HepG2 (cell line): ENCODE data around the gene CAPN8. TPM values are rescaled to one million over a fixed set of nuclear protein-coding genes. Genes with fewer than 3 reads are reported as not detected.

Experiments
- ATAC-seq: fragments of 200-7000 bp; cut with Tn5 transposase; 3 replicates; pipeline ENCODE4 v1.9.1; 2020; ENCODE audit warnings: mild to moderate bottlenecking, moderate library complexity
- BruUV-seq: library from RNA; stranded (reverse); fragments of 400-500 nt; replicated peaks from 2 replicates; lab custom pipeline; 2021; lab: Mats Ljungman, UMichigan
- CTCF ChIA-PET: fragments of 300-600 bp; formaldehyde crosslinking; extraction: SDS; loops from one replicate; lab custom pipeline; 2021; ENCODE audit warnings: low total read pairs, inconsistent platforms, low intra/inter-chr PET ratio; lab: Yijun Ruan, JAX
- POLR2A ChIA-PET: fragments of 350-600 bp; sonication (Branson Sonifier 250); formaldehyde crosslinking; loops from one replicate; lab custom pipeline; 2020; ENCODE audit warnings: antibody characterized with exemption, inconsistent platforms; lab: Yijun Ruan, JAX
- DNase-seq: peaks from one replicate; pipeline ENCODE4 v3.0.0-alpha.2; 2015; ENCODE audit warnings: low spot score
- FAIRE-seq: peaks from 3 replicates; lab custom pipeline; 2011; peaks lifted over from hg19 to GRCh38; lab: Jason Lieb, UNC
- H2AFZ ChIP-seq: one replicate; pipeline ENCODE4 v1.6.1; 2011; ENCODE audit warnings: low read length, inconsistent platforms
- H3K27ac ChIP-seq: fragments of 300-600 bp; 3 replicates; pipeline ENCODE4 v1.8.0; 2011; ENCODE audit warnings: mixed run types, mild to moderate bottlenecking, mixed read lengths, low read length, inconsistent platforms; ENCODE audit not compliant: insufficient read depth; ENCODE audit errors: extremely low read length
- H3K27me3 ChIP-seq, 2 experiments: fragments of 200-600 bp in 1 of 2; 2 replicates in 1 of 2; 3 replicates in 1 of 2; pipeline versions ENCODE4 v1.6.0 to v1.8.0; 2011; ENCODE audit warnings: low read length in 2 of 2, mild to moderate bottlenecking in 2 of 2, moderate library complexity in 2 of 2, inconsistent platforms in 1 of 2; ENCODE audit not compliant: insufficient read depth in 2 of 2, control insufficient read depth in 1 of 2
- H3K36me3 ChIP-seq, 2 experiments: fragments of 200-600 bp in 1 of 2; replicated peaks in 1 of 2; 2 replicates in 1 of 2; 3 replicates in 1 of 2; pipeline versions ENCODE4 v1.5.1 to v1.8.0; 2011; ENCODE audit warnings: low read length in 2 of 2, inconsistent platforms in 1 of 2; ENCODE audit not compliant: insufficient read depth in 2 of 2, control insufficient read depth in 1 of 2
- H3K4me1 ChIP-seq: 2 replicates; pipeline ENCODE4 v1.5.1; 2012; ENCODE audit warnings: low read length, inconsistent platforms; ENCODE audit not compliant: insufficient read depth
- H3K4me2 ChIP-seq: 2 replicates; pipeline ENCODE4 v1.6.0; 2011; ENCODE audit warnings: low read depth, low read length, inconsistent platforms
- H3K4me3 ChIP-seq, 3 experiments: fragments of 200-600 bp in 1 of 3; sonication (generic), shearing (Covaris generic) in 1 of 3; replicated peaks in 1 of 3; 2 replicates each; pipeline ENCODE4 v1.5.1; 2011 to 2016; ENCODE audit warnings: low read length in 3 of 3, inconsistent platforms in 2 of 3, low read depth in 2 of 3, mild to moderate bottlenecking in 2 of 3, control low read depth in 1 of 3, mixed read lengths in 1 of 3; ENCODE audit not compliant: insufficient read depth in 1 of 3
- H3K79me2 ChIP-seq: one replicate; pipeline ENCODE4 v1.6.1; 2011; ENCODE audit warnings: low read length, inconsistent platforms; ENCODE audit not compliant: insufficient read depth
- H3K9ac ChIP-seq: 2 replicates; pipeline ENCODE4 v1.6.0; 2011; ENCODE audit warnings: mild to moderate bottlenecking, low read depth, low read length, inconsistent platforms; ENCODE audit not compliant: insufficient read depth
- H3K9me3 ChIP-seq: 2 replicates; pipeline ENCODE4 v1.5.1; 2012; ENCODE audit warnings: mild to moderate bottlenecking, low read length
- H4K20me1 ChIP-seq: 2 replicates; pipeline ENCODE4 v1.6.0; 2011; ENCODE audit warnings: inconsistent platforms, mild to moderate bottlenecking, low read length, moderate library complexity; ENCODE audit not compliant: insufficient read depth
- HNRNPUL1 ChIP-seq: fragments of 200-400 bp; formaldehyde crosslinking; IDR thresholded peaks from 2 replicates; pipeline ENCODE4 v1.6.1; 2017; ENCODE audit warnings: low read depth, mild to moderate bottlenecking, low read length, moderate library complexity
- KAT8 ChIP-seq: IDR thresholded peaks from 2 replicates; pipeline ENCODE4 v1.6.1; 2016; ENCODE audit warnings: missing genetic modification reagents, missing compliant biosample characterization
- ONECUT2 ChIP-seq: sonication (generic); formaldehyde crosslinking; IDR thresholded peaks from 2 replicates; pipeline ENCODE4 v1.4.0; 2020; ENCODE audit warnings: missing genetic modification reagents
- SMYD3 ChIP-seq: sonication (generic); formaldehyde crosslinking; IDR thresholded peaks from 2 replicates; pipeline ENCODE4 v1.8.1; 2023; ENCODE audit warnings: mild to moderate bottlenecking, missing genetic modification reagents
- ZBTB8A ChIP-seq: sonication (generic); formaldehyde crosslinking; IDR thresholded peaks from 2 replicates; pipeline ENCODE4 v1.4.0; 2020; ENCODE audit warnings: mild to moderate bottlenecking, low read depth, missing genetic modification reagents, borderline replicate concordance
- ZEB1 ChIP-seq: IDR thresholded peaks from 2 replicates; pipeline ENCODE4 v1.6.1; 2012; ENCODE audit warnings: mild to moderate bottlenecking, low read depth, inconsistent platforms; ENCODE audit not compliant: insufficient replicate concordance
- ZNF552 ChIP-seq: sonication (generic); formaldehyde crosslinking; IDR thresholded peaks from 2 replicates; pipeline ENCODE4 v1.9.0; 2022; ENCODE audit warnings: missing genetic modification reagents, mild to moderate bottlenecking, borderline replicate concordance
- ZNF572 ChIP-seq: sonication (generic); formaldehyde crosslinking; IDR thresholded peaks from 2 replicates; pipeline ENCODE4 v1.5.1; 2020; ENCODE audit warnings: mild to moderate bottlenecking, missing genetic modification reagents
- ZNF768 ChIP-seq: sonication (generic); formaldehyde crosslinking; IDR thresholded peaks from 2 replicates; pipeline ENCODE4 v1.4.0; 2020; ENCODE audit warnings: missing genetic modification reagents
- ZNF878 ChIP-seq: sonication (generic); formaldehyde crosslinking; IDR thresholded peaks from 2 replicates; pipeline ENCODE4 v1.8.1; 2023; ENCODE audit warnings: mild to moderate bottlenecking, missing genetic modification reagents, moderate library complexity
- WGBS: methylation state at CpG from one replicate; pipeline ENCODE4 v1.1.6; 2017; ENCODE audit warnings: low lambda C conversion rate; 5-methylcytosine and 5-hydroxymethylcytosine counted together
- in situ Hi-C: cut with HindIII; loops from 2 replicates; pipeline ENCODE4 v1.10.0; 2017; ENCODE audit warnings: low pct_unique_long_range_greater_than_20kb; ENCODE audit not compliant: extremely low pct_ligation_motif_present
- intact Hi-C: fragments of 100-400 bp; cut with micrococcal nuclease; formaldehyde crosslinking; loops from one replicate; pipeline ENCODE4 v1.10.0; 2022; ENCODE audit not compliant: unreplicated experiment
- polyA plus RNA-seq, 8 experiments: library from polyadenylated mRNA; depleted of rRNA in 3 of 8; stranded (reverse) in 7 of 8; unstranded in 1 of 8; fragments of >200 nt; fragmentation: Illumina TruSeq in 4 of 8; extraction: Trizol in 4 of 8; gene quantifications; 2 replicates each; pipeline versions ENCODE4 v1.2.1 to v1.2.3, GENCODE V29; 2011 to 2016; ENCODE audit warnings: low read depth in 4 of 8, missing spikeins in 1 of 8, mixed read lengths in 1 of 8; ENCODE audit not compliant: insufficient read depth in 1 of 8
- total RNA-seq, 5 experiments: library from RNA; depleted of rRNA; stranded (reverse); fragments of >200 nt; fragmentation: Illumina TruSeq; extraction: Trizol; gene quantifications; 2 replicates each; pipeline ENCODE4 v1.2.3, GENCODE V29; 2016; ENCODE audit warnings: low read depth in 1 of 5
- TF ChIP-seq, protein P1 (sequence below): sonication (generic); formaldehyde crosslinking; IDR thresholded peaks from one replicate; pipeline ENCODE4 v1.5.1; 2020; ENCODE audit warnings: mild to moderate bottlenecking, missing genetic modification reagents; ENCODE audit errors: not compliant biosample characterization
- TF ChIP-seq, protein P2 (sequence below): sonication (generic); formaldehyde crosslinking; IDR thresholded peaks from 2 replicates; pipeline ENCODE4 v1.8.0; 2022; ENCODE audit warnings: mild to moderate bottlenecking, missing genetic modification reagents; ENCODE audit not compliant: insufficient replicate concordance

Gene CAPN8
- total and polyA plus RNA-seq, 2 of the 13 experiments (the other 11 are each of a cell fraction or from before 2014, with no cell fraction given) = 0.20 to 0.25 TPM

DNA sequence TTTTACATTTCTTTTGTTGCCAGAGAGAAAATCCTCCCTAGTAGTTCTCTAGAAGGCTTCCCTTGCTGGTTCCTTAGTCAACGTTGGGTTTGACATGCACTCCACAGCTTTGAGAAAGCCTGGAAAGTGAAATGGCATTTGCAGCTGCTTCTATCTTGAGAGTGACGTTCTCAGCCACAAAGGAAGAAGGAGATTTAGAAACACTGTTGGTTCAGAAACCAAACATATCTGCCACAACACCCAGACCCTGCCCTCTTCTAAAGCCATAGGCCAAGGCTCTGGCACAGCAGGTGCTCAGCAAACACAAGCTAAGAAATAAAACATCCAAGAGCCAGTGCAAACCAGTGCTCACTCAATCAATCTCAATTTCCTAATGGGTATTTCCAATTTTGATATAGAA, 150.9 kb downstream of the CAPN8 start (continued):
- TF ChIP-seq, protein P1, sequence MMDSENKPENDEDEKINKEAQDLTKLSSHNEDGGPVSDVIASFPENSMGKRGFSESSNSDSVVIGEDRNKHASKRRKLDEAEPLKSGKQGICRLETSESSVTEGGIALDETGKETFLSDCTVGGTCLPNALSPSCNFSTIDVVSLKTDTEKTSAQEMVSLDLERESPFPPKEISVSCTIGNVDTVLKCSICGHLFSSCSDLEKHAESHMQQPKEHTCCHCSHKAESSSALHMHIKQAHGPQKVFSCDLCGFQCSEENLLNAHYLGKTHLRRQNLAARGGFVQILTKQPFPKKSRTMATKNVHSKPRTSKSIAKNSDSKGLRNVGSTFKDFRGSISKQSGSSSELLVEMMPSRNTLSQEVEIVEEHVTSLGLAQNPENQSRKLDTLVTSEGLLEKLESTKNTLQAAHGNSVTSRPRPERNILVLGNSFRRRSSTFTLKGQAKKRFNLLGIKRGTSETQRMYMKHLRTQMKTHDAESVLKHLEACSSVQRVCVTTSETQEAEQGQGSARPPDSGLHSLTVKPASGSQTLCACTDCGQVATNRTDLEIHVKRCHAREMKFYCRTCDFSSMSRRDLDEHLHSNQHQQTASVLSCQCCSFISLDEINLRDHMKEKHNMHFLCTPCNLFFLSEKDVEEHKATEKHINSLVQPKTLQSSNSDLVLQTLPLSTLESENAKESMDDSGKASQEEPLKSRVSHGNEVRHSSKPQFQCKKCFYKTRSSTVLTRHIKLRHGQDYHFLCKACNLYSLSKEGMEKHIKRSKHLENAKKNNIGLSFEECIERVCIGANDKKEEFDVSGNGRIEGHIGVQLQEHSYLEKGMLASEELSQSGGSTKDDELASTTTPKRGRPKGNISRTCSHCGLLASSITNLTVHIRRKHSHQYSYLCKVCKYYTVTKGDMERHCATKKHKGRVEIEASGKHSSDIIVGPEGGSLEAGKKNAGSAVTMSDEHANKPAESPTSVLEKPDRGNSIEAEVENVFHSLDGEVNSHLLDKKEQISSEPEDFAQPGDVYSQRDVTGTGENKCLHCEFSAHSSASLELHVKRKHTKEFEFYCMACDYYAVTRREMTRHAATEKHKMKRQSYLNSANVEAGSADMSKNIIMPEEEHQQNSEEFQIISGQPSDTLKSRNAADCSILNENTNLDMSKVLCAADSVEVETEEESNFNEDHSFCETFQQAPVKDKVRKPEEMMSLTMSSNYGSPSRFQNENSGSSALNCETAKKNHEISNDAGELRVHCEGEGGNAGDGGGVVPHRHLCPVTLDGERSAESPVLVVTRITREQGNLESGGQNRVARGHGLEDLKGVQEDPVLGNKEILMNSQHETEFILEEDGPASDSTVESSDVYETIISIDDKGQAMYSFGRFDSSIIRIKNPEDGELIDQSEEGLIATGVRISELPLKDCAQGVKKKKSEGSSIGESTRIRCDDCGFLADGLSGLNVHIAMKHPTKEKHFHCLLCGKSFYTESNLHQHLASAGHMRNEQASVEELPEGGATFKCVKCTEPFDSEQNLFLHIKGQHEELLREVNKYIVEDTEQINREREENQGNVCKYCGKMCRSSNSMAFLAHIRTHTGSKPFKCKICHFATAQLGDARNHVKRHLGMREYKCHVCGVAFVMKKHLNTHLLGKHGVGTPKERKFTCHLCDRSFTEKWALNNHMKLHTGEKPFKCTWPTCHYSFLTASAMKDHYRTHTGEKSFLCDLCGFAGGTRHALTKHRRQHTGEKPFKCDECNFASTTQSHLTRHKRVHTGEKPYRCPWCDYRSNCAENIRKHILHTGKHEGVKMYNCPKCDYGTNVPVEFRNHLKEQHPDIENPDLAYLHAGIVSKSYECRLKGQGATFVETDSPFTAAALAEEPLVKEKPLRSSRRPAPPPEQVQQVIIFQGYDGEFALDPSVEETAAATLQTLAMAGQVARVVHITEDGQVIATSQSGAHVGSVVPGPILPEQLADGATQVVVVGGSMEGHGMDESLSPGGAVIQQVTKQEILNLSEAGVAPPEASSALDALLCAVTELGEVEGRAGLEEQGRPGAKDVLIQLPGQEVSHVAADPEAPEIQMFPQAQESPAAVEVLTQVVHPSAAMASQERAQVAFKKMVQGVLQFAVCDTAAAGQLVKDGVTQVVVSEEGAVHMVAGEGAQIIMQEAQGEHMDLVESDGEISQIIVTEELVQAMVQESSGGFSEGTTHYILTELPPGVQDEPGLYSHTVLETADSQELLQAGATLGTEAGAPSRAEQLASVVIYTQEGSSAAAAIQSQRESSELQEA (CRISPR knock-in tag) = no peak
- TF ChIP-seq ONECUT2 (no peak), ZNF878 (CRISPR knock-in tag) (no peak), KAT8 (CRISPR knock-in tag) (no peak)

DNA sequence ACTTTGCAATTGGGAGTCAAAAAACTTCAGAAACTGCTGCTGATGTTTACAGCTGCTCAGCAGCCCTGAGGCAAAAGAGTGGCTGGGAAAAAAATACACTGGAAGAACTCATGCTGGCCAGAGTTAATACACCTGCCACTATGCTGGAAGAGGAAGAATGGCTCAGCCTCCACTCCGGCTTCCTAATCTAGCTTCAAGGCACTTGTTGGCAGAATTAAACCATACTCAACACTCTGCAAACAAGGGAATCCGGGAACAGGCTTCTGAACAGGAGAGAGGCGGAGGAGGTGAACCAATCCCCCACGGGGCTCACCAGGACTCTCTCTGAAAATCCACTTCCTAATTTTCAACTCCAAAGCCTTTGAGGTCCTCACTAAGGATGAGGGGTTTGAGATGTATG, 152.2 kb downstream of the CAPN8 start:
- Histone ChIP-seq H3K4me3 (no peak overlapping the region), H3K9ac (no peak overlapping the region), H3K79me2 (no peaks in the 10 kb centered on the region), H3K9me3 (no peaks in the 10 kb centered on the region), H3K4me1 (no peaks in the 10 kb centered on the region), H3K4me2 (no peak overlapping the region), H2AFZ (no peak overlapping the region), H3K27ac (no peak overlapping the region), H3K36me3 (no peaks in the 10 kb centered on the region), H4K20me1 (no peaks in the 10 kb centered on the region), H3K27me3 (peaks cover 0 to under 1% of the 10 kb centered on the region in 2 experiments; a peak in 2 of 5 replicates)
- no peak for ATAC-seq
- TF ChIP-seq HNRNPUL1 (no peak), ZNF552 (CRISPR knock-in tag) (no peak), ZNF572 (no peak), ZEB1 (no peak), ZNF768 (CRISPR knock-in tag) (no peak), ZBTB8A (CRISPR knock-in tag) (no peak), SMYD3 (CRISPR knock-in tag) (no peak)
- TF ChIP-seq, protein P2, sequence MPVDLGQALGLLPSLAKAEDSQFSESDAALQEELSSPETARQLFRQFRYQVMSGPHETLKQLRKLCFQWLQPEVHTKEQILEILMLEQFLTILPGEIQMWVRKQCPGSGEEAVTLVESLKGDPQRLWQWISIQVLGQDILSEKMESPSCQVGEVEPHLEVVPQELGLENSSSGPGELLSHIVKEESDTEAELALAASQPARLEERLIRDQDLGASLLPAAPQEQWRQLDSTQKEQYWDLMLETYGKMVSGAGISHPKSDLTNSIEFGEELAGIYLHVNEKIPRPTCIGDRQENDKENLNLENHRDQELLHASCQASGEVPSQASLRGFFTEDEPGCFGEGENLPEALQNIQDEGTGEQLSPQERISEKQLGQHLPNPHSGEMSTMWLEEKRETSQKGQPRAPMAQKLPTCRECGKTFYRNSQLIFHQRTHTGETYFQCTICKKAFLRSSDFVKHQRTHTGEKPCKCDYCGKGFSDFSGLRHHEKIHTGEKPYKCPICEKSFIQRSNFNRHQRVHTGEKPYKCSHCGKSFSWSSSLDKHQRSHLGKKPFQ (CRISPR knock-in tag) = no peak
- FAIRE-seq = no peak
- BruUV-seq = no TSS peak
- WGBS = 0% methylated on average over 1 of the region's 4 CpGs
- DNase-seq = no peak
- POLR2A ChIA-PET = no interaction called here
- intact Hi-C loops = no loop called here
- in situ Hi-C loops = no loop called here
- CTCF ChIA-PET = no interaction called here
